GM18907 (cell line): ENCODE data around the gene KLHL30.

Source experiments
- ATAC-seq: cut with Tn5 transposase; IDR thresholded peaks from one replicate; pipeline ENCODE4 v1.9.1; 2021; ENCODE audit warnings: mild to moderate bottlenecking, moderate library complexity; ENCODE audit not compliant: unreplicated experiment

Gene KLHL30

DNA sequence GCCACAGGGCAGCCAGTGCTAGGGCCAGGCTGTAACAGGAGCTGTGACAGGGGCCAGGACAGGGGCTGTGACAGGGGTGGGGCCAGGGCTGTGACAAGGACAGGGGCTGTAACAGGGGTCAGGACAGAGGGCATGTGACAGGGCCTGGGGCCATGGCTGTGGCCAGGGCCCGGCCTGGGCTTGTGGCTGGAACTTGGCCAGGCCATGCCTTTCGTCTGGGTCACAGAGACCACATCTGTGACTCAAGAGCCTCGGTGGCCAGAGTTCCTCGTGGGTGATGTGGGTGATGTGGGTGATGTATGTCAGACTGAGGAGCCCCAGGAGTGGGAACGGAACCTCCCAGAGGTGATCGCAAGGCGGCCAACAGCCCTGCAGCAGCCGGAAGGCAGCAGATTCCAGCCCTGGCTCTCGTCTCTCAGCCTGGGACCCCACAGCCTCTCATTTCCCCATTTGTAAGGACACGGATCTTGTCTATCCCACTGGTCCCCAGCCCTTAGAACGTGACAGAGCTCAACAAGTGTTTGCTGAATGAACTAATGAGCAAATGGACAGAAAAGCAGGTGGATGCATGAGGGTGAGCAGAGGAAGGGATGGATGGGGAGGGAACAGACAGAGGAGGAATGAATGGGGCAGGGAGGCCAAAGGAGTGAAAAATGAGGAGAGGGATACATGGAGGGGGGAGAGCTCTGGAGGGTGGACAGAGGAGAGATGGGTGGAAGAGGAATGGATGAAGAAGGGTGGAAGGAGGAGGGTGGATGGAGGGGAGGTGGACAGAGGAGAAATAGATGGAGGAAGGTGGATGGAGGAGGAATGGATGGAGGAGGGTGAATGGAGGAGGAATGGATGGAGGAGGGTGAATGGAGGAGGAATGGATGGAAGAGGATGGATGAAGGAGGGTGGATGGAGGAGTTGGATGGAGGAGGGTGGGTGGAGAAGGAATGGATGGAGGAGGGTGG is 21.0 kb upstream of the KLHL30 start:
- ATAC-seq: no peak

GRCh38 chr2:238119756-238120462 is 18.6 kb upstream of the KLHL30 start:
- no peak for ATAC-seq

- ATAC-seq: no peak
These were observed 17.8 kb upstream of the KLHL30 start for GRCh38 chr2:238120463-238121298.

DNA sequence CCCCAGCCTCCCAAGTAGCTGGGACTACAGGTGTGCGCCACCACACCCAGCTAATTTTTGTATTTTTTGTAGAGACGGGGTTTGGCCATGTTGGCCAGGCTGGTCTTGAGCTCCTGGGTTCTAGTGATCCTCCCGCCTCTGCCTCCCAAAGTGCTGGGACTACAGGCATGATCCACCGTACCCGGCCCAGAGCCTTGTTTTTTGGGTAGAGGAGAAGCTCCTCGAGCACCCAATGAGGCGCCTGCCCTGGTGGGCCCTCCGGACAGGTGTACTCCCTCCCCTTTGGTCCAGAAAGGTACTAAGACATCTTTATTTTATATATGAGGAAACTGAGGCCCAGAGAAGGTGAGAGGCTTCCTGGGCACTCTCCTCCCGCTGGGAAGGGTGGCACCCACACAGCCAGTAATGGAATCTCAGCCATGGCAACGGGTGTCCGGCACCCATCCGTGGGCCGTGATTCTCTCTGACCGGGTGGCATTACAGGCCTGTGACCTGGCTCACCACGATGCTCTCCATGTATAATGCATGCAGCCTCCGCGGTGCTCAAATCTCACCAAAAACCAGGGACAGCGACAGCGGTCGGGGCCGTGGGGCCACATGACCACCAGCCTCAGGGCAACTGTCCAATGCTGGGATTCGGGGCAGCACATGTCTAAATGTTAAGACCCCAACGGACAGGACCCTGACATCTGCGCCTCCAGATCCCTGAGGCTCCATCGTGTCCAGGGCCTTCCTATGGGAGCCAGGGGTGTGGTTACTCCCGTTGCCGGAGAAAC is 16.8 kb upstream of the KLHL30 start:
- ATAC-seq: no peak

DNA sequence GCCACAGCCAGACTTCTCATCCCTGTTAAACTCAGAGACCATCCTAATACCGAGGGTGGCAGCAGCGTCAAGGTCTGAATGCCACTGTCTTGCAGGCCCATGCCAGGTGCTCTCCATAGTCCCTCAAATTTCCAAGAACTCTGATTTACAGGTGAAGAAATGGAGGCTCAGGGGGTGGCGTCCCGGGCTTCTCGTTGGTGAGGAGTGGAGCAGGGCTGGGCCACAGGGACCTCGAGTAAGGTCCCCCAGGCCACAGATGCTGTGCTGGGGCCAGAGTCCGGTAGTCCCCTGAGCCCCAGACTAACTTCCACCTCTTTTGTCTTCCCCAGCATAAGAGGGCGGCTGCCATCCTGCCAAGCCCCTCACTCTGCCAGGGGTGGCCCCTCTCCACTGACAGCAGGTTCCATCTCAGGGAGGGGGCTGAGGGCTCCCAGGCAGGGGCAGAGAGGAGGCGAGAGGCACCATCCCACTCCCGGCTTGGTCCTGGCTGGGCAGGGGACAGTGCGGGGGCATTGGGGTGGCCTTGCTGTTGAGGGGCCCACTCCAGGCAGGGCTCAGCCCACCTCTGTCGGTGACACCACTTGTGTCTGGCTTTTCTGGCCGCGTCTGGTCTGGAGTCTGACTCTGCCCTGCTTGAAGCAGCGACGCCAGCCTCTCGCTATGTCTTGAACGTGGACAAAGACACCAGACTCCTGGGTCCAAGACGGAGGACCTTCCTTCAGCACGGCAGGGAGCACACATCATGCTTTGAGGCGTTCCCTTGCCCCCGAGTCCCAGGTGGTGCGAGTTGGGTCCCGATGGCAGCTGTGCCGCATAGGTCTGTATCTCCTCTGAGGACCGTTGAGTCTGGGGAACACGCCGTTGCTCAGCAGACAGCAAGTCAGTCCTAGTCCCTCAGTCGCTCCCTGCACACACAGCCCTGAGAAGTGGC is 15.9 kb upstream of the KLHL30 start:
- no peak for ATAC-seq

DNA sequence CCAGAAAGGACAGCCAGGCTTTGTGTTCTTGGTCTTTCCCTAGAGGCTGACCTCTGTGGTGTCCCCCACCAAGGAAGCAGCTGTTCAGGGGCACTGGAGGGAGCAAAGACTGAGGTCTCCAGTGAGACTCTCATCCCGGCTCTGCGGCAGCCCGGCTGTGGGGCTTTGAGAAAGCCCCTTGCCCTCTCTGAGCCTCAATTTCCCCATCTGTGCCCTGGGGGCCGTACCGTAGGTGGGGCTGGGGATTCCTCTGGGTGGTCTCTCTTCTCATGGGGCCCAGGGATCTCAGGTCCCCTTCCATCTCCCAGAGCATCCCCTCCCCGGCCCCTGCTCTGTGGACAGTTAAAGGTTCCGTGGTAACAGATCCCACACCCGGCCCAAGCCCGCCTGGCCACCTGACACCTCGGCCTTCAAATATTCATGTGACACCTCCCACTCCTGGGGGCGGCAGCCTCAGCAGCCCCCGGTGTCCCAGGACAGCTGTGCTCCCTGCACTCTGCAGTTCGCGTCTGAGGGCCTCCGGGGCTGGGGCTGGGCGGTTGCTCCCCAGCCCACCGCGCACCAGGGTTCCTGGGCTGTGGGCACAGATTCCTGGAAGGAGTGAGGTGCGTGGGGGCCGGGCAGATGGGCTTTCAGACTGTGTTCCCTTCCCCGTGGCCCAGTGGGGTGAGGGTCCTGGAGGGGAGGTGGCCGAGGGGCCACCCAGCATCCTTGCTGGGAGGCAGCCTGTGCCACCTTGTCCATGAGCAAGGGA is 15.1 kb upstream of the KLHL30 start:
- no peak for ATAC-seq

GRCh38 chr2:238123991-238124470 is 14.4 kb upstream of the KLHL30 start:
- ATAC-seq: no peak

GRCh38 chr2:238124488-238125126 is 13.9 kb upstream of the KLHL30 start:
- no peak for ATAC-seq

GRCh38 chr2:238125127-238125885 is 13.2 kb upstream of the KLHL30 start:
- no peak for ATAC-seq

DNA sequence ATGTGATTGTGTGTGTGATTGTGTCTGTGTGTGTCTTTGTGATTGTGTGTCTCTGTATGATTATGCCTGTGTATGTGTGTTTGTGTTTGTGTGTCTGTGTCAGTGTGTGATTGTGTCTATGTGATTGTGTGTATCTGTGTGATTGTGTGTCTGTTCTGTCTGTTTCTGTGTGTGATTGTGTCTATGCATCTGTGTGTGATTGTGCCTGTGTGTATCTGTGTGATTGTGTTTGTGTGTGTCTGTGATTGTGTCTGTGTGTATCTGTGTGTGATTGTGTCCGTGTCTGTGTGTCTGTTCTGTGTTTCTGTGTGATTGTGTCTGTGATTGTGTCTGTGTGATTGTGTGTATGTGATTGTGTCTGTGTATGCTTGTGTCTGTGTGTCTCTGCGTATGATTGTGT is 12.1 kb upstream of the KLHL30 start:
- no peak for ATAC-seq

DNA sequence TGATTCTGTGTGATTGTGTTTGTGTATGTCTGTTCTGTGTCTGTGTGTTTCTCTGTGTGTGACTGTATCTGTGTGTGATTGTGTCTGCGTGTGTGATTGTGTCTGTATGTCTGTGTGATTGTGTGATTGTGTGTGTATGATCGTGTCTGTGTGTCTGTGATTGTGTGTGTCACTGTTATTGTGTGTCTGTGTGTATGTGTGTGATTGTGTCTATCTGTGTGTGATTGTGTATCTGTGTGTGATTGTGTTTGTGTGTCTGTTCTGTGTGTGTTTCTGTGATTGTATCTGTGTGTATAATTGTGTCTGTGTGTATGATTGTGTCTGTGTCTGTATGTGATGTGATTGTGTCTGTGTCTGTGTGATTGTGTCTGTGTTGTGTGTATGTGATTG is 11.7 kb upstream of the KLHL30 start:
- no peak for ATAC-seq

GRCh38 chr2:238127165-238128060 is 11.1 kb upstream of the KLHL30 start:
- ATAC-seq: no peak

GRCh38 chr2:238128061-238128440 is 10.4 kb upstream of the KLHL30 start:
- no peak for ATAC-seq

- ATAC-seq: no peak
These were observed 9.9 kb upstream of the KLHL30 start for GRCh38 chr2:238128534-238129001.

GRCh38 chr2:238129166-238130010 is 9.1 kb upstream of the KLHL30 start:
- no peak for ATAC-seq
